ENCODE measurements around the gene CCDC38.
"Not testable (repeated sequence)": the region's sequence is repeated elsewhere in the genome, so short reads cannot be mapped to it uniquely, and the experiment has no call there.

CCDC38 gene

GRCh38 chr12:95881331-95881955, 61.0 kb downstream of the CCDC38 start:
- DNase-seq = no peak

GRCh38 chr12:95880895-95881294, 61.5 kb downstream of the CCDC38 start:
- DNase-seq = no peak

DNA sequence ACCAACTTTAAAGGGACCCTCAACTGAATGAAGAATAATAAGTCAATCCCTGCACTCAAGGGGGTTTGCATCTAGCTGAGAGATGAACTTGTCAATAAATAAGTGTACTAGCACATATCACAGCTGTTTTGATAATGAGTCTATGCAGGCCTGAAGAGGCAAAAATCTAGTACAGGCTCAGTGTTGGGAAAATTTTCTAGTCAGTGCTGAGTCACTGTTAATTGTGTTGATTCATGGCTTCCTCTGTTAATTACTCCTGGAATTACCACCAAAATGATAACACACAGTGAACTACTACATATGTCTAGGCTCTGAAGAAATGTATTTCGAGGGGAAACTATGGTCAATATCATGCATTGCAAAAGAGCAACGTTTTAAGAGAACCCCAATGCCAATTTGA, 64.8 kb downstream of the CCDC38 start:
- no peak for DNase-seq

- DNase-seq = no peak
Observed at GRCh38 chr12:95874452-95874851, 68.0 kb downstream of the CCDC38 start.

- no peak for DNase-seq
Observed at GRCh38 chr12:95870897-95871296, 71.5 kb downstream of the CCDC38 start.

- DNase-seq = no peak
Observed at GRCh38 chr12:95863337-95863736, 79.1 kb downstream of the CCDC38 start.

DNA sequence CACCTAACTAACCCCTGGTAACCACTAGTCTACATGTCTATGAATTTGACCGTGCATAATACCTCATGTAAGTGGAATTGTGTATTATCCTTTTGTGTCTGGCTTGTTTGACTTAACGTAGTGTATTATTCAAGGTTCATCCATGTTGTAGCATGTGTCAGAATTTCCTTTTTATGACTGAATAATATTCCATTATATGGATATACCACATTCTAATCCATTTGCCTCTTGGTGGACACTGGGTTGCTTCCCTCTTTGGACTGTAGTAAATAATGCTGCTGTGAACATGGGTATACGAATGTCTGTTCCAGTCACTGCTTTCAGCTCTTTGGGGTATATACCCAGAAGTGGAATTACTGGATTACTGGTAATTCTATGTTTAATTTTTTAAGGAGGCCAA, 80.4 kb downstream of the CCDC38 start:
- DNase-seq = no peak

DNA sequence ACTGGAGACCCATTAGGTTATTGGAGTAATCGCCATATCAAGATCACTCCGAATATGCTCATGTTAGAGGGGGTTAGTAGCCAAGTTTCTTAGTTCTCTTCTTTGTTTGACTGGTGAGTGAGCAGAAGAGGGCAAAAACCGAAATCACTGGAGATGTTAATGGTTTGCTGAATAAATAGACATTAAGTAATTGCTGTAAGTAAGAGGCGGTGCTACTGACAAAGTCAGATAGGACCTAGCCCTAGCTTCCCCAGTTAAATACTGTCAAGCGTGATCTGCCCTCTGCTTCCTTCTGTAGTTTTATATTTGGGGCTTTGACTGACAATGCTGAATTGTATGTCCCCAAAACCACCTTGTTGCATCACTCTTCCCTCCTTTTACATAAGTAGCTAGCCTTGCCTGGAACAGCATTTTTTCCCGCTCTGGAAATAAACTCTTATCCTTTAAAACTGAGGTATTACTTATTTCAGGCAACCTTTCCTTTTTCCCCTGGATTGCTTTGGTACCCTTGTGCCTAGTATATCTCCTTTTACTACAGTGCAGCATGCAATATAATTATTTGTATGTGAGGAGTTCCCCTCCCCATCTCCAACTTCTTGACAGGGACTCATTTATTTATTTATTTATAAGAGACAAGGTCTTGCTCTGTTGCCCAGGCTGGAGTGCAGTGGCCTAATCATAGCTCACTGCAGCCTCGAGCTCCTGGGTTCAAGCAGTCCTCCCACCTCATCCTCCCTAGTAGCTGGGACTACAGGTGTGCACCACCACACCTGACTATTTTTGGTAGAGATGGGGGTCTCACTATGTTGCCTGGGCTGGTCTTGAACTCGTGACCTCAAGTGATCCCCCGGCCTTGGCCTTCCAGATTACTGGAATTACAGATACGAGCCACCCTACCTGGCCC, 82.2 kb downstream of the CCDC38 start:
- no peak for DNase-seq

DNA sequence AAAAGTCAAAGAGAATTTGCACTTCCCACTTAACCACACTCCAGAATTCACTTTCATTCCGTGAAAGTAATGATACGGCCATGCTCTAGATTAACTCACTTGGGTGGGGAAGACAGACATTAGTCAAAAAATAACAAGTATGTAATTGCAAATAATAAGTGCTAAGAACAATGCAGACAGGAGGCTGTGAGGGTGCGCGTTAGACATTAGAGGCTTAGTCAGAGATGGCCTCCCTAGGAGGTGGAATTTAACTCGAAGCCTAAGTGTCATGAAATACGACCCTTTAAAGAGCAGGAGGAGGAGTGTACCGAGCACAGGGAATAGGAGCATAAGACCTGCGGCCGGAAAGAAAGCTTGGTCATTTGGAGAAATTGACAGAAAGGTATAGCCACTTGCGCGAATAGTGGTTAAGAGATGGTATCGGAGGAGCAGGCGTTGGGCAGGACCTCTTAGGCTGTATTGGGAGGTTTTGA, 83.0 kb downstream of the CCDC38 start:
- no peak for DNase-seq

DNA sequence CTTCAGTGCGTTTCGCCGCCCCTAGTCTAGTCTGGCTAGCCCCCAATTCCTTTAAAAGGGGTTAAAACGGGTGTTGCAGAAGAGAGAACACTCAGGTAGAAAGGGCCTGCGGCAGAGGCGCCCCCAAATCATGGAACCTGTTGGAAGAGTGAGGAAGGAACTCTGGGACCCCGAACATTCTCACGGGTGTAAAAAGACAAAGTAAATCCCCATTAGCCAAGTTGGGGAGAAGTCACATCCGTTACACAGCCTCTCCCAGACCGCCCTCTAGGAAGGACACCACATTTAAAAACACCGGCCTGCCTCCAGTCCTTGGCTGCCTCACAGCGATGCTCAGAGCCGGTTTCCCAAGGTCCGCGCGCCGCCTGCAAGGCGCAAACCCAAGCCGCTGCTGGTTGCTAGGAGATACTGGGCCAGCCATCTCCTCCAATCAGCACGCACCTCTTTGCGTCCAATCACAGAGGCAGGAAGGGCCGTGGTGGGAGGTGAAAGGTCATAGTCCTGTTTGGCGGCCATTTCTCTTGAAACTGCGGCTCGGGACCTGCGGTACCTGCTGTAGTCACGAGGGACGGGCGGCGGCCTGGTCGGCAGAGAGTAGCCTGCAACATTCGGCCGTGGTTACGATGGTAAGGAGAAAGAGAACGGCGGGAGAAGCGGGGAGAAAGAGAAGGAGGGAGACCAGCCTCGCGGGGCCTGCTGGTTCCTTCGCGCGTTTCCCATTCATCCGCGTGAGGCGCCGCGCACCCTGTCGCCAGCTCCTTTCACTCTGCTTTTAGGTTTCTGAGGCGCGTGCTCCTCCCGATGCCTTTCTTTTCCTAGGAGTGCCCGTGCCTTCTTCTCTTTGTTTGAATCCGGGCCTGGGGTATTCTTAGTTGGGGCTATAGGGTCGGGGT, 83.7 kb downstream of the CCDC38 start, which contains the start of gene SNRPF:
Gene SNRPF (plus strand): TSS at position 502 of the 893 bp plus-strand sequence. CDS start 122 bp downstream, at position 624.
- peak; percentile 89 for DNase-seq

DNA sequence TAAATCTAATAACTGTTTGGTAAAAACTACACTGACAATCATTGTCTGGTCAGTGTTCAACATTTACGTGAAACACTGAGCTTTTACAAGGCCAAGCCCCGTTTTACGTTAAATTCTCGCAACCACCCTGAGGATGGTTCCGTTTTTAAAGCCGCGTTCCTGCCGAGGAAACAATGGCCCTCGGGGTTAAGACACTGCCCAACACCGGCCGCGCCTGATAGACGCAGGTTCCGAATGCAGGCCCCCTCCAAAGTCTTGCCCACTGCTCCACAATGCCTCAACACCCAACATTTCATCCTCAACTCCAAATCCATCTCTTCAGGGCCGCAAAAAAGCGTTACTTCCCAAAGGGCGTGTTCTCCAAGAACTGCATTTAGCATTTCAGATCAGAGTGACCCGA, 84.6 kb downstream of the CCDC38 start:
- no peak for DNase-seq

DNA sequence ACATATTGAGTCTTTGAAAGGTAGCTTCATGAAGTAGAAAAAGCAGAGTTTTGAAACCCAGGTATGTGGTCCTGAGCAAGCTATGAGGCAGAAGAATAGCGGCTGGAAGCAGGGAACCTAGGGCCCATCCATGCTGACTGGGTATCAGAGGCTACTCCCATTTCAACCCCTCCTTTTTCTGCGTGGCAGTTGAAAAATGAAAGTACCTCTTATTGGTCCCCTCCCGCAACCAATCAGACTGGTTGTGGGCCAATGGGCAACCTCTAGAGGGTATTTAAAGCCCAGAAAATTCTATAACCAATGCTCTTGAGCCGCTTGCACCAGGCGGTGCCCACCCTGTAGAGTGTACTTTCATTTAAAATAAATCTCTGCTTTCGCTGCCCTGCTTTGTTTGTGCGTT, 85.3 kb downstream of the CCDC38 start:
- DNase-seq = no peak

DNA sequence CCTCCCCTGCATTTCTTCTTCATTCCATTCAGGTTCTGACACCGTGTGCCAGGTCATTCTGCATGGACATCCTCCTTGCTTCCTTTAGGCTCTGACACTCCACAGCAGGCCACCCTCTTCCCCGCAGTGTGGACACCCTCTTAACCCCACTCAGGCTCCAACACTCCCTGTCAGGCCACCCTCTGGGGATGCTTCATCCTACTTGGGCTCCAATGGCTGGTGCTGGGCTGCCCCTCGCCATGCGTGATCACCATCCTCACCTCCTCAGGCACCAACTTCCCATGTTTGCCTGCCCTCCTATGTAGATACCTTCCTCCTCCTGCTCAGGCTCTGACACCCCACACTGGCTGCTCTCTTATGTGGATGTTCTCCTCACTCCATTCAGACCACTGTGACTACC, 90.3 kb downstream of the CCDC38 start:
- DNase-seq = no peak

- DNase-seq = no peak
Observed at GRCh38 chr12:95851606-95852005, 90.8 kb downstream of the CCDC38 start.

GRCh38 chr12:95848575-95849388, 93.6 kb downstream of the CCDC38 start:
- DNase-seq = no peak

DNA sequence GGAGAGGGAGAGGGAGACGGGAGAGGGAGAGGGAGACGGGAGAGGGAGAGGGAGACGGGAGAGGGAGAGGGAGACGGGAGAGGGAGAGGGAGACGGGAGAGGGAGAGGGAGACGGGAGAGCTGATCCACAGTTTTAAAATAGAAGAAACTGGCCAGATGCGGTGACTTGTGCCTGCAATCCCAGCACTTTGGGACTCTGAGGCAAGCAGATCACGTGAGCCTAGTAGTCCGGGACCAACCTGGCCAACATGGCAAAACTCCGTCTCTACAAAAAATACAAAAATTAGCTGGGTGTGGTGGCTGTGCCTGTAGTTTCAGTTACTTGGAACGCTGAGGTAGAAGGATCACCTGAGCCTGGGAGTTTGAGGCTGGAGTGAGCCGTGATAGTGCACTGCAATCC, 100.0 kb downstream of the CCDC38 start:
- DNase-seq = not testable (repeated sequence)

- DNase-seq = no peak
Observed at GRCh38 chr12:95838125-95838524, 104.3 kb downstream of the CCDC38 start.

DNA sequence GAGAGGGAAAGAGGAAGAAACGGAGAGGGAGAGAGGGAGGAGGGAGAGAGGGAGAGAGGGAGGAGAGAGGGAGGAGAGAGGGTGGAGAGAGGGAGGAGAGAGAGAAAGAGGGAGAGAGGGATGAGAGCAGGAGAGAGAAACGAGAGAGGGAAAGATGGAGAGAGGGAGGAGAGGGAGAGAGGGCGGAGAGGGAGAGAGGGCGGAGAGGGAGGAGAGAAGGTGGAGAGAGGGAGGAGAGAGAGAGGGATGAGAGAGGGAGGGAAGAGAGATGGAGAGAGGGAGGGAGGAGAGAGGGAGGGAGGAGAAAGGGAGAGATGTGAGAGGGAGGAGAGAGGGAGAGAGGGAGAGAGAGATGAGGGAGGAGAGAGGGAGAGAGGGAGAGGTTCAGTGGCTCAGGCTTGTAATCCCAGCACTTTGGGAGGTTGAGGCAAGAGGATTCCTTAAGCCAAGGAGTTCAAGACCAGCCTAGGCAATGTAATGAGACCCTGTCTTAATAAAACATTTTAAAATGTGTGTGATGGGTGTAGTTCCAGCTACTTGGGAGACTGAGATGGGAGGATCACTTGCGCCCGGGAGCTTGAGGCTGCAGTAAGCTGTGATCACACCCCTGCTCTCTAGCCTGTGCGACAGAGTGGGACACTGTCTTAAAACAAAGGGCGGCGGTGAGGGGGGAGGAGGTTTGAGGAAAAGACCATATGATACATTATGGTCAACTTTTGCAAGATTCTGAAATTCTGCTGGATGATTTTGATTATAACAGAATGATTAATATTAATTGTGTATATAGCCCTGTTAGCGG, 105.0 kb downstream of the CCDC38 start:
- DNase-seq = no peak

GRCh38 chr12:95836630-95837239, 105.7 kb downstream of the CCDC38 start:
- no peak for DNase-seq

GRCh38 chr12:95836185-95836609, 106.2 kb downstream of the CCDC38 start:
- DNase-seq = no peak

DNA sequence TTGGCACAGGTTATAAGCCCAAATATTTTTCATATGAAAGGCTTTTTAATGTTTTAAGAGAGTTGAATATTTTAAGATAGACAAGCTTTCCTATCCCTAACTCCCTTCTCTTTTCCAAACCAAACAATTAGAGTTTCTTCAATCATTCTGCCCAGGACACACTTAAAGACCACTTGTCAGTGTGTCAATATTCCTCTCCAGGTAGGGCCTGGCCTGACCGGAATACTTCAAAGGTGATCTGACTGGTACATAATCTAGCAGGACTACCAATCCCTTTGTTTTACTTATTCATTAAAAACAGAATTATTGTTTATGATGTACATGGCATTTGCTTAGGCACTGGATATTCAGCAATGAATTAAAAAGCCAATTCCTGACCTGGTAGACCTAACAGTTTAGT, 107.8 kb downstream of the CCDC38 start:
- no peak for DNase-seq

Data from activated effector memory CD4-positive, alpha-beta T cell treated with Interleukin-2 at 50 U/mL for 16 hours (primary cell).